SK-N-SH treated with all-trans-retinoic acid at 6 μM for 48 hours (cell line): ENCODE data around the gene UBR3.

ENCODE experiments used
- ATAC-seq: fragments of 200-7000 bp; cut with Tn5 transposase; 3 replicates; pipeline ENCODE4 v1.9.1; 2020; ENCODE audit warnings: mild to moderate bottlenecking, moderate library complexity
- ARNTL ChIP-seq: fragments of 450-650 bp; formaldehyde crosslinking; IDR thresholded peaks from 2 replicates; pipeline ENCODE4 v1.5.0; 2020; ENCODE audit warnings: low read depth, mild to moderate bottlenecking, moderate library complexity, borderline replicate concordance
- BACH2 ChIP-seq: fragments of 250-450 bp; sonication (Bioruptor Pico); IDR thresholded peaks from 2 replicates; pipeline ENCODE4 v1.9.0; 2021; ENCODE audit warnings: mild to moderate bottlenecking, borderline replicate concordance
- CREB5 ChIP-seq: fragments of 250-450 bp; sonication (Bioruptor Pico); IDR thresholded peaks from 2 replicates; pipeline ENCODE4 v1.5.1; 2020; ENCODE audit warnings: low read depth, mild to moderate bottlenecking, moderate library complexity
- CSDC2 ChIP-seq: fragments of 250-450 bp; sonication (Bioruptor Pico); IDR thresholded peaks from 2 replicates; pipeline ENCODE4 v1.5.0; 2020; ENCODE audit warnings: mild to moderate bottlenecking, moderate library complexity
- CSRNP3 ChIP-seq: fragments of 250-450 bp; sonication (Bioruptor Pico); IDR thresholded peaks from 2 replicates; pipeline ENCODE4 v1.5.1; 2021; ENCODE audit warnings: mild to moderate bottlenecking, moderate library complexity
- ESRRG ChIP-seq: fragments of 250-450 bp; sonication (Bioruptor Pico); IDR thresholded peaks from 2 replicates; pipeline ENCODE4 v1.6.1; 2021; ENCODE audit warnings: mild to moderate bottlenecking
- GLIS3 ChIP-seq: fragments of 250-450 bp; sonication (Bioruptor Pico); IDR thresholded peaks from 2 replicates; pipeline ENCODE4 v1.5.0; 2020; ENCODE audit warnings: mild to moderate bottlenecking, moderate library complexity
- ISL1 ChIP-seq: fragments of 250-450 bp; sonication (Bioruptor Pico); IDR thresholded peaks from 2 replicates; pipeline ENCODE4 v2.1.2; 2022; ENCODE audit warnings: mild to moderate bottlenecking, moderate library complexity
- PATZ1 ChIP-seq: fragments of 250-450 bp; sonication (Bioruptor Pico); IDR thresholded peaks from 2 replicates; pipeline ENCODE4 v1.8.0; 2020; ENCODE audit warnings: mild to moderate bottlenecking, moderate library complexity, borderline replicate concordance
- POU6F1 ChIP-seq: fragments of 250-450 bp; sonication (Bioruptor Pico); IDR thresholded peaks from 2 replicates; pipeline ENCODE4 v1.8.0; 2021; ENCODE audit warnings: low read depth, mild to moderate bottlenecking, moderate library complexity, borderline replicate concordance
- PPARA ChIP-seq: fragments of 250-450 bp; sonication (Bioruptor Pico); IDR thresholded peaks from 2 replicates; pipeline ENCODE4 v1.5.0; 2020; ENCODE audit warnings: mild to moderate bottlenecking, borderline replicate concordance
- RARB ChIP-seq: fragments of 250-450 bp; sonication (Bioruptor Pico); IDR thresholded peaks from 2 replicates; pipeline ENCODE4 v1.8.0; 2021; ENCODE audit warnings: mild to moderate bottlenecking, moderate library complexity
- SNAI2 ChIP-seq: fragments of 250-450 bp; sonication (Bioruptor Pico); IDR thresholded peaks from 2 replicates; pipeline ENCODE4 v1.5.0; 2020; ENCODE audit warnings: mild to moderate bottlenecking, moderate library complexity
- TCF4 ChIP-seq: fragments of 250-450 bp; sonication (Bioruptor Pico); IDR thresholded peaks from 2 replicates; pipeline ENCODE4 v1.8.0; 2021; ENCODE audit warnings: mild to moderate bottlenecking, moderate library complexity, borderline replicate concordance
- TOX ChIP-seq: fragments of 250-450 bp; sonication (Bioruptor Pico); IDR thresholded peaks from 2 replicates; pipeline ENCODE4 v1.8.0; 2021; ENCODE audit warnings: mild to moderate bottlenecking, moderate library complexity, borderline replicate concordance
- TSHZ2 ChIP-seq: fragments of 250-450 bp; sonication (Bioruptor Pico); IDR thresholded peaks from 2 replicates; pipeline ENCODE4 v1.5.0; 2020; ENCODE audit warnings: mild to moderate bottlenecking, moderate library complexity
- ZC3H10 ChIP-seq: fragments of 250-450 bp; sonication (Bioruptor Pico); IDR thresholded peaks from 2 replicates; pipeline ENCODE4 v1.5.1; 2021; ENCODE audit warnings: mild to moderate bottlenecking, moderate library complexity
- ZFP3 ChIP-seq: fragments of 250-450 bp; sonication (Bioruptor Pico); IDR thresholded peaks from 2 replicates; pipeline ENCODE4 v1.5.0; 2020; ENCODE audit warnings: mild to moderate bottlenecking, moderate library complexity
- ZFP30 ChIP-seq: fragments of 450-650 bp; formaldehyde crosslinking; IDR thresholded peaks from 2 replicates; pipeline ENCODE4 v1.5.0; 2022; ENCODE audit warnings: mild to moderate bottlenecking, moderate library complexity
- ZNF565 ChIP-seq: fragments of 450-650 bp; formaldehyde crosslinking; conservative IDR thresholded peaks from 2 replicates; pipeline ENCODE4 v1.5.0; 2020; ENCODE audit warnings: low read depth, mild to moderate bottlenecking, moderate library complexity
- ZNF70 ChIP-seq: fragments of 450-650 bp; formaldehyde crosslinking; IDR thresholded peaks from 2 replicates; pipeline ENCODE4 v1.5.0; 2020; ENCODE audit warnings: mild to moderate bottlenecking, moderate library complexity
- ZNF8 ChIP-seq: fragments of 450-650 bp; formaldehyde crosslinking; IDR thresholded peaks from 2 replicates; pipeline ENCODE4 v1.5.0; 2020; ENCODE audit warnings: mild to moderate bottlenecking, moderate library complexity

The UBR3 gene

GRCh38 chr2:169827272-169828140, at the start of gene UBR3:
UBR3 (plus strand) TSS chr2:169827454; CDS start chr2:169827508, 54 bp downstream.
- no peak for TF ChIP-seq CSRNP3
- no peak for TF ChIP-seq ZNF8 (CRISPR knock-in tag)
- TF ChIP-seq CSDC2 (CRISPR knock-in tag), result no peak
- TF ChIP-seq BACH2, result no peak
- TF ChIP-seq PPARA, result no peak
- TF ChIP-seq TSHZ2 (CRISPR knock-in tag), result no peak
- TF ChIP-seq PATZ1, result no peak
- TF ChIP-seq ARNTL (CRISPR knock-in tag), result no peak
- TF ChIP-seq POU6F1, result no peak
- TF ChIP-seq RARB (CRISPR knock-in tag), result no peak
- no peak for TF ChIP-seq ZFP3
- TF ChIP-seq ZFP30 (CRISPR knock-in tag), result no peak
- TF ChIP-seq ESRRG (CRISPR knock-in tag), result no peak
- no peak for TF ChIP-seq CREB5 (CRISPR knock-in tag)
- no peak for TF ChIP-seq TOX (CRISPR knock-in tag)
- no peak for TF ChIP-seq TCF4 (CRISPR knock-in tag)
- no peak for TF ChIP-seq ZNF70 (CRISPR knock-in tag)
- no peak for TF ChIP-seq ZNF565 (CRISPR knock-in tag)
- TF ChIP-seq ISL1 (CRISPR knock-in tag), result no peak
- ATAC-seq, result peak; percentile 86

- TF ChIP-seq ZNF8 (CRISPR knock-in tag), result no peak
- ATAC-seq, result no peak
Observed at GRCh38 chr2:169778446-169778845, 48.8 kb upstream of the UBR3 start.

GRCh38 chr2:169781249-169782013, 45.8 kb upstream of the UBR3 start:
- ATAC-seq, result no peak
- TF ChIP-seq GLIS3 (CRISPR knock-in tag) (no peak), TSHZ2 (CRISPR knock-in tag) (no peak), ZNF70 (CRISPR knock-in tag) (no peak), CSDC2 (CRISPR knock-in tag) (no peak), ZFP30 (CRISPR knock-in tag) (no peak), ZC3H10 (CRISPR knock-in tag) (no peak), RARB (CRISPR knock-in tag) (no peak), ARNTL (CRISPR knock-in tag) (no peak), ZNF8 (CRISPR knock-in tag) (no peak), PATZ1 (no peak), TCF4 (CRISPR knock-in tag) (no peak), PPARA (no peak), SNAI2 (CRISPR knock-in tag) (no peak)
